NCI-H1048 (cell line): ENCODE measurements around the gene CRPPA.

Experiments used
- DNase-seq: peaks from one replicate; lab custom pipeline; 2025; lab: John Stamatoyannopoulos, UW

CRPPA gene

DNA sequence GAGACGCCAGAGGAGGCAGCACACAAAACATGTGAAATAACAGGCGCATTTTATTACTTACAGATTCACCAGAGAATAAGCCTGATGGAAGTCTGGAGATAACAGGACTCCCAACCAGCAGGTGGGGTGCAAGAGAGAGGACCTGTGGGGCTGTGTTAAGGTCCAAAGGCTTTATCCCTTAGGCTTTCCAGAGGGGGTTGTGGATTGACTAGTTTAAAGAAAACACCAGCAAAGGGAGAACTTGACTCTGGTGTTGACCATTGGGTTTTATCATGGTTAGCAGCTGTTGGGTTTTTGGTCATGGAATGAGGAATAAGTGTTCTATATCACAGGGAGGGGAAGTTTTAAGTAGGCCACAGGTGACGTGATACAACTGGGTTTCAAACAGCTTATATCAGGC is 1.6 kb upstream of the CRPPA start:
- DNase-seq, result no peak

DNA sequence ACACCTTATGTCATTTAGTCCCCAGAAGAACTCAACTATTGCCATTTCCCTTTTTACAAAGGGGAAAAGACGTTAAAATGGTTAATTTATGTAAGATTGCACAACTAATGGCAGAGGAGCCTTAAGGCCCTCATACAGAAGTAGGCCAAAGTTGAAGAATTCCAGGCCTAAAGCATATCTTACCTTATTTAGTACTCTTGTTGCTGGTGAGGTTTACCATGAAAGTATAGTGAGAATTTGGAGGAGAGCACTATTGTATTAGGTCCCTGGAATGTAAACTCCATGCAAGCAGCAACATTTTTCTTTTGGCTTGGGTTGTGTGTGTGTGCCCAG is 731 bp upstream of the CRPPA start:
- no peak for DNase-seq

DNA sequence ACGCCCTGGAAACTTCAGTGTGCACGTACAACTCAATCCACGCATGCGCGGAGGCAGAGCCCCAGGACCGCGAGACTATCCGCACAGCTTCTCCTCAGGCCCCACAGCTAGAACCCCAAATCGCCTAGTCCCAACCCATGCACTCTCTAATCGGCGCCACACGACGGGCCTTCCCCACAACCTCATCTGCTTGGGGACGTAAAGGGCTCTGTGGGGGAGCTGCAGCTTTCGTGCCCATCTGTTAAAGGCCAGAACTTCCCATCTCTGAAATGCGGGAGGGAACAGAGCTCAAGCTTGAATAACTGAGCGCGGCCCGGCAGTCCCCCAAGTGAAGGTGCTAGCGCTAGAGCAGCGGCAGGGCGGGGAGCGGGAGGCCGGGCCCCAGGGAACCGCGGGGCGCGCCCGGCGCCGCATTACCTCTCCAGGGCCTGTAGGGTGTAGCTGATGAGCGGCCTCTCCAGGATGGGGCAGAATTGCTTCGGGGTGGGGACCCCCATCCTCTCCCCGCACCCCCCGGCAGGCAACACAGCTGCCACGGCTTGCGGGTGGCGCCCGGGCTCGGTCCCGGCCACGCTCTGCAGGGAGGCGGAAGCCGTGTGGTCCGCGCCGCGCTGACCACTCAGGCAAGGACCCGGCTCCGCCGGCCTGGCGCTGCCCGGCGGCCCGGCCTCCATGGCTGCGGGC is 547 bp downstream of the CRPPA start:
- DNase-seq, result no peak

DNA sequence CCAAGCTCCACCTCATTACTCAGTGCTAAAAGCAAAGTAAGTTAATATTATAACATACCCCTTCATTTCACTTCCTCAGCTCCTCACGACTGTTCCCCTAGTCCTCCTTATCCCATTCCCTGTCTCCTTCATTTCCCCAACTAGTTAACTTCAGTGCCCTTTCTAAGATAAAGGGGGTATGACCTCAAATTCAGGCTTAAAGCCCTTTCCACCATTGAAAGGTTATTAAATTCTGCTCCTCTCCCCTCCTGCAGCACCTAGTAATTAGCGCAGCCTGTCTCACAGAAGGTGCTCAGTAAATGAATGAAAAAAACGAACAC is 1.0 kb downstream of the CRPPA start:
- no peak for DNase-seq

DNA sequence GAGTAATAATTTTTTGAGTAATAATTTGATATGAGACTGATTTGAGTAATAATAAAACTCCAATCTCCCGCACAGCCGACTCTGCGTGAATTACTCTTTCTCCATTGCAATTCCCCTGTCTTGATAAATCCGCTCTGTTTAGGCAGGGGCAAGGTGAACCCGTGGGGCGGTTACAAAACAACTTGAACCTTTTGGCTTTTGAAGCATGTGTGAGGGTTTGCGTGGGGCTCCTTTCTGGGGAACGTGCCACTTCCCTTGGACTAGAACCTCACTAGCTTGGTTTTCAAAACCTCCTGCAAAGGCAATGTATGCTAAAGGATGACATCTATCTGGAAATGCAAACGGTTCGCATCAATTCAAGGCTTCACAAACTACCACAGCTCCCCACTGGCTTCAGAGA is 1.5 kb downstream of the CRPPA start:
- no peak for DNase-seq

DNA sequence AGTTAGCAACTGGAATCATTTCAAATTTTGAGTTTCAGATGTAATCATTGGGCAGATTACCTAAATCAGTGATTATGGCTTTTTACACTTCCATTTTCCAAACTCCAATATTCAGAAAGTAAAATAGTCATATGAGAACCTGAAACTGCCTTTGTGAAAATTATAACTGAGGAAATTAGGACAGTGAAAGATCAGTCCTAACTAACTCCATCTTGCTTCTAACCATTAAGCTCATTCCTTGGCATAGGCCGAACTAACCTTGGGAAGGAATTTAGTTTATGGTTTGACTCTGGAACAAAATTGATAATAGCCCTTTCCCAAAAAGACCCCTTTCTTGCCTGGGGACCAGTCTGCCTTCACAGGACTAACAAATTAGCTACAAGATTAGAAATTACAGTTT is 2.2 kb downstream of the CRPPA start:
- no peak for DNase-seq

DNA sequence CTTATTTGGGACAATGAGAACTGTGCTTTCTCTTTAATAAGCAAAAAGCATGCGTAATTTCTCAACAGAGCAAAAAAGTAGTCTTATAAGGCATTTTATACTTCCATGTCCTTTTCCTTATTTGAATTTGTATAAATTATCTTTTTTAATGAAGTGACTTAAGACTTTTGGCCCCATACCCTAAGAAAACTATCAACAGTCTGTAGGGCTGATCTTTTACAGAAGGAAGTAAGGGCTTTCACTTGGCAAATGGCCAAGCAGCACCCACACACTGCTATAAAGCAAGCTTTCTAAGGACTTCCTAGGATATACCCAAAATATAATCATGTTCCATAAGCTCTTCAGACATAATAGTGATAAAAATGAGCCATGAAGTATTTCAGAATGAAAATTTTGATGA is 3.4 kb downstream of the CRPPA start:
- no peak for DNase-seq

DNA sequence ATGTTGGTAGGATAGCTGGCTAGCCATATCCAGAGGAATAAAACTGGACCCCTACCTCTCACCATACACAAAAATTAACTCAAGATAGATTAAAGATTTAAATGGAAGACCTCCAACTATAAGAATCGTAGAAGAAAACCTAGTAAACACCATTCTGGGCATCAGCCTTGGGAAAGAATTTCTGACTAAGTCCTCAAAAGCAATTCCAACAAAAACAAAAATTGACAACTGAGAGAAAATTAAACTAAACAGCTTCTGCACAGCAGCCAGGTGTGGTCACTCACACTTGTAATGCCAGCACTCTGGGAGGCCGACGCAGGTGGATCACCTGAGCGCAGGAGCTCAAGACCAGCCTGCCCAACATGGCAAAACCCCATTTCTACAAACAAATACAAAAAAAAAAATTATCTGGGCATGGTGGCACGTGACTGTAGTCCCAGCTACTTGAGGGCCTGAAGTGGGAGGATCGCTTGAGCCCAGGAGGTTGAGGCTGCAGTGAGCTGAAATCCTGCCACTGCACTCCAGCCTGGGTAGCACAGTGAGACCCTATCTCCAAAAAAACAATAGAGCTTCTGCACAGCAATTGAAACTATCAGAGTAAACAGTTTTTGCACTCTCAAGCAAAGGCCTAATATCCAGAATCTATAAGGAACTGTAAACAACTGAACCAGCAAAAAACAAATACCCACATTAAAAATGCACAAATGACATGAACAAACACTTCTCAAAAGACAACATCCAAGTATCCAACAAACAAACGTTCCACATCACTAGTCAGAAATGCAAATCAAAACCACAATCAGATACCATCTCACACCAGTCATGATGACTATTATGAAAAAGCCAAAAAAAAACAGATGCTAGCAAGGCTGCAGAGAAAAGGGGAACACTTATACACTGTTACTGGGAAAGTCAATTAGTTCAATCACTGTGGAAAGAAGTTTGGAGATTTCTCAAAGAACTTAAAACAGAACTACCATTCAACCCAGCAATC is 4.8 kb downstream of the CRPPA start:
- DNase-seq, result no peak

DNA sequence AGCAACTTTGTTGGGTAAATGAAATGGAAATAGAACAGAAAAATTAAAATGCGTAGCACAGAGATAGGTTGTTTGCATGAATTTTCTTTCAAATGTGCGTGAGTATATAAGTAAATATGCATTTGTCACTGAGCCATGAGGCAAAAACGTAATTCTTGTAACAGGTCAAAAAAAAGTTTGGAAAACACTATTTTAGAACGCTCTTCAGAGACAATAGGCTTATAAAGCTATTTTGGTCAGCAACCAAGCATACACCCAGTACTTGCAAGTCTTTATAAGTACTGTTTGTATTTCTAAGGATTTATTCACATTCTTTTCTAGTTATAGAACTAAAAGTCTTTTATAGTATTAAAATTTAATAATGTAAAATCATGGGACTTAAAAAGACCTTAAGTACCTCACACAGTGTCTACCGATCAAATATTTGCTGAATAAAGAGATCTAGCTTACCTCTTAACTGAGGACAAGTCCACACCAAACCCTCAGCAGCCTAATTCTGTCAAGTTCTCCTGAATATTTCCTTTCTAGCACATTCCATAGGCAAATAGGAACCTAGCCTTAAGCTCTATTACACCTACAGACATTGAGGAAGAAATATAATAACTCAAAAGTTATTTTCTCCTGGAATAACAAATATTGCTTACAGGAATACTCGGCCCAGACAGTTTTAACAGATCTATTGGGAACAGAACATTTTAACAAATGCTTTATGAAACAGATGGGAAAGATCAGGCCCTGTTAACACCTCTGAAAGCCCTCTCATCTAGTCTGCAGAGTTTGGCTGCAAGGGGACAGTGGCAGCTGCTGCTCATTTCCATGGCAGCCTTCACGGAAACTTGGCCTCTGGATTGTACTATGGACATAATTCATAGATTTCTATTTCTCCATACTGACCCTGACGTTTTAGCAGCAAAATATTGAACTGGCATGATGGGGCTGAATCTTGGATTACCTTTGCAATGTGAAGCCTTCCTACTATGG is 8.8 kb downstream of the CRPPA start:
- DNase-seq, result no peak

DNA sequence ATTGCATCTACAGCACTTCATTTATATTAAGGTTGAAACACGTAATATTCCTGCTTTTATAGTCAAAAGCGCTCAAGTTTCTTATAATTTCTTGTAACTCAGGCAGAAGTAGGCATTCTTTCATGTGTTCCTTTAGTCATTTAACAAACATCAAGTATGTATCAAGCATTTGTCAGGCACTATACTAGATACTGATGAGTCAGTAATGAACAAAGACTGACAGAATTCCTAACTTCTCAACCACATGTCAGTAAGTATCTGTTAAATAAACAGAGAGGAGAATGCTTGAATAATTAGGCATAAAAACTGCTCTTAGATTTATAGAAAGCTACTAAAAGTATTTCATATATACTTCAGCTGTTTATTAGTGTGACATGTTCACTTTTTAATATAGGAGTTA is 9.9 kb downstream of the CRPPA start:
- DNase-seq, result no peak

DNA sequence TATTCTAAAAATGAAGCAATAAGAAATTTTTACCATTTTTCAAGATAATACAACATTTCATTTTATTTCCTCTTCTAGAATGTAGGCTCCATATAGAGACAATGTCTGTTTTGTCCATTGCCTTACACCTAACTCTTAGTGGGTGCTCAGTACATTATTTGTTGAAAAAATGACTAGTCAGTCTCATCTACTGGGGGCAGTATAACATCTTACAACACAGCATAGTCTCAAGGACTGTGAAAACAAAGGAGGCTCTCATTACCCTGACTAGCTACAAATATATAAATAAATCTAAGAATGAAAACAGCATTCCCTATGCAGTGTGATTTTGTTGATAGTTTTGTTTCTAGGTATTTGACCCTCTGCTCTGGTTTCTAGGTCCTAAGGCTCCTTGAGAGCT is 11.6 kb downstream of the CRPPA start:
- no peak for DNase-seq

DNA sequence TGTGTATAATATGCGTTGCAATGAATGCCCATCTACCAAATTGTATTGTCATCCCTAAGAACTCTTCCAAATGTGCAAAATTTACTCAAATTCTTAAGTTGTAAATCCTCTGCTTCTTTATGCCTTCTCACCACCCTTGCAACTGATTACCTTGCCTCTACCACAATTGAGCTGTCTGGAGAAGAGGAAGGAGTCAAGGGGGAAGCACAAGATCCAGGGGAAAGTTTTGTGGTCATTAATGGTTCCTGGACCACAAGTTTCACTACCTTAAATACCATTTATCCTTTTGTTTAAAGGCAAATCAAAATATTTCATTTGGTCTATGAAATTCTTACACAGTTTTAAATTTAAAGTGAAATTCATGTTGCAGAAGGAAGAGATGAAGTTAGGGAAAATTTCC is 16.7 kb downstream of the CRPPA start:
- no peak for DNase-seq

DNA sequence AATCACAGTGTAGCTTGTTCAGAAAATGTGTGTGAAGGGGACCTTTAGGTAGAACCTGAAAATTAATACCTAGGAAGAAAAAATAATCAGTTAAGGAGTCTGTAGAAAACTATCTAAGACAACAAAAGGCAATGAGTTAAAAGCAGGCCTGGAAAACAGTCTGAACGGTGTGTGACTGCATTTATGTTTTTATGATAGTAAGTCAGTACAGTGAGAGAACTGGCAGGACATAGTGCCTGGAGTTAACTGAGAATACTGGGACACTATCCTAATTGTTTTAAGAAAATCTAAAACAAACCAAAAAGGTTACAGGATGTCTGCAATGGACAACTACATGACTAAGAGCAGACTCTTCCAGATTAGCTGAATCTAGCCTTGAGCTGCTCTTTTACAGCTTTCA is 17.9 kb downstream of the CRPPA start:
- no peak for DNase-seq

DNA sequence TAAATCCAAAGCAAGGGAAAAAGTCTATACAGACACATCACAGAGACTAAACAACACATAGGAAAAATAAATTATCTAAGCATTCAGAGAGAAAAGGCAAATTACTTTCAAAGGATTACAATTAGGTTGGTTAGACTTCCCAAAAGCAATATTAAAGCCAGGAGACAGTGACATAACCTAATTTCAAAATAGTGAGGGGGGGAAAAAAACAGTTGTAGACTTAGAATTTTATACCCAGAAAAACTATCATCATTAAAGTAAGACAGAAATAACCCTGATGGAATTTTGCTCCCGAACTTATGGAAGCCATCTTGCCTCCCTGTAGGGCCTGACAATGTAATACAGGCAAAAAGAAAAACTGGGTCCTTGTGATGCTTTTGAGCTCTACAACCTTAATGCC is 18.4 kb downstream of the CRPPA start:
- no peak for DNase-seq

DNA sequence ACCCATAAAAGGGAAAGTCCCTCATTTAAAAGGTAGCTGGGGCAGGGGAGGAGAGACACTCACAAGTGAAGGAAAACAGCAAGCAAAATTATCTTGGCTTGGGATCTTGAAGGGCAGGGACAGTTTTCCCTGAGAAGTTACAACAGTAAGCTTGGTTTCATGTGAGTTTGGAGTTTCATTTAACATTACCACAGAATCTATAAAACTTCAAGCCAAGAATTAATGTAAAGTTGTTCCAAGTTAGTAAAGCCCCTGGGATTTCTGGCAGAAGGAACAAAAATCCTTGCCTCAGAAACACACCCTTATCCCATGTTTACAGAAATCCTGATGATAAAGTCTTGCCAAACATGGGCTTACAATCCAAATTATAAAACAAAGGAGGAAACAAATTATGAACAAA is 19.2 kb downstream of the CRPPA start:
- no peak for DNase-seq

DNA sequence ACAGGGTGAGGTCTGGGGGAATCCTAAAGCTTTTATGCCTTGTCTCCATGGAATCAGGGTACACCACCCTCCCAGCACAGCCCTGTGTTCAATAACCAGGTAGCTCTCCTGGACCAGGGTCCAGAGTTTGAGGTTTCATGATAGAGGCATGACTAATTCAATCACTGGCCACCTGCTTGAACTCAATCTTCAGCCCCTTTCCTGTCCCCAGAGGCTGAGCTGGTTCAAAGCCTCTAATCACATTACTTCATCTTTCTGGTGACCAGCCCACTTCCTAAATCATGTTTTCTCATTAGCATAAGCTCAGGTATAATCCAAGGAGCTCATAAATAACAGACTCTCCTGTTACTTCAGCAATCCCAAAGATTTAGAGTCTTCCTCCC is 20.5 kb downstream of the CRPPA start:
- no peak for DNase-seq

DNA sequence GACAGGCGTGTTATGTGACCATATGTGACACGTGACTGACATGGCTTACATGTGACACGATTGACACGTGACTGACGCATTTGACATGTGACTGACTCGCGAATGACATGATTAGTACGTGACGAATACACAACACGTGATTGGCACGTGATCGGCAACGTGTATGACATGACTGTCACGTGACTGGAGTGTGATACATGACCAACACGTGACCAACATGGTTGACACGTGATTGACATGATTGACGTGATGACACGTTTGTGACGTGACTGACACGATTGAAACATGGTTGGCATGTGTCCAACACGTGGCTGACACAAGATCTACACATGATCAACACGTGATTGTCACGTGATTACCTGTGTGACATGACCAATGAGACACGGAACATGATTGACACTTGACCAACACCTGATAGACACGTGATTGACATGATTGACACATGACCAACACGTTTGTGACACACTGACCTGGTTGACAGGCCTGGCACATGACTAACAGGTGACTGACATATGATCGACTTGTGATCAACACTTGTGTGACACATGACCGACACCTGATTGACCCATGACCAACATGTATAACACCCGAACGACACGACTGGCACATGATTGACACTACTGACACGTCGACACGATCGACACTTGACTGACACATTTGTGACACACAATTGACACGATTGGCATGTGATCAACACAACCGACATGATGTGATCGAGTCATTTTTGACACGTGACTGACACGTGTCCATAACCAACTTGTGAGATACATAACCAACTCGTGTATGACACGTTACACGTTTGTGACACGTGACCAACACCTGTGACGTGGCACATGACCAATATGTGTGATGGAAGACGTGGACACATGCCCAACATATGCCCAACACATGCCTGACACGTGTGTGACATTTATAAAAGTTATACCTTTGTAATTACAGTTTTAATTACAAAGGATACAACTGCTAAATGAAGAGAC is 21.1 kb downstream of the CRPPA start:
- no peak for DNase-seq

DNA sequence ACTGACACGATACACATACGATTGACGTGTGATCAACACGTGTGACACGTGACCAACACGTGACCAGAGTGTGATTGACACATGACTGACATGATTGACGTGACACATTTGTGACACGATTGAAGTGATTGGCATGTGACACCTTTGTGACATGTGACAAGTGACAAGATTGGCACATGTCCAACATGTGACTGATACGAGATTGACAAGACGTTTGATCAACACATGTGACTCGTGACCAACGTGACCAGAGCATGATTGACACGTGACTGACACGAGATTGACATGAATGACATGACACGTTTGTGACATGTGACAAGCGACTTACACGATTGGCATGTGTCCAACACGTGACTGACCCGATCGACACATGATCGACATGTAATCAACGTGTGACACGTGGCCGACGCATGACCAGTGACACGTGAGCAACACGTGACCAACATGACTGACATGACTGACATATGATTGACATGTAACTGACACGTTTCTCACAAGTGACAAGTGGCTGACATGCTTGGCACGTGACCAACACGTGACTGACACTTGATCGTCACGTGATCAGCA is 22.0 kb downstream of the CRPPA start:
- DNase-seq, result no peak

DNA sequence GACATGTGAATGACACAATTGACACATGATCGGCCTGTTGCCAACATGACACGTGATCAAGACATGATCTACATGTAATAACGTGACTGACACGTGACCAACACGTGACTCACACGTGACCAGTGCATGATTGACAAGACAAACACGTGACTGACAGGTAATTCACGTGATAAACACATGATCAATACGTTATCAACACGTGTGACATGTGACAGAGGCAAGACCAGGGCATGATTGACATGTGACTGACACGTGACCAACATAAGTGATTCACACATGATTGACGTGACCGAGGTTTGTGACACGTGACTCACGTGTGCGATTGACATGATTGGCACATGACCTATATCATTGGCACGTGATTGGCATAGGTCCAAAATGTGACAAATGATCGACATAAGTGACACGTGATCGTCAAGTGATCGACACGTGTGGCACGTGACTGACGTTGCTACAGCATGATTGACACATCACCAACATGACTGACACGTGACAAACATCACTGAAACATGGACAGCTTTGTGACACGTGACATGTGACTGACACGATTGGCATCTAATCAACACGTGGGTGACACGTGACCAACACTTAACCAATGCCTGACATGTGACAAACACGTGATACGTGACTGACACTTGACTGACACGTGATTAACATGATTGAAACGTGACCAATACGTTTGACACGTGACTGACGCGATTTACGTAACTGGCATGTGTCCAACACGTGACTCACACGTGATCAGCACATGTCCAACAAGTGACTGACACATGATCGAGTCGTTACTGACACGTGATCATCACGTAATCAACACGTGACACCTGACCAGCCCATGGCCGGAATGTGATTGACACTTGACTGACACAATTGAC is 23.0 kb downstream of the CRPPA start:
- no peak for DNase-seq

DNA sequence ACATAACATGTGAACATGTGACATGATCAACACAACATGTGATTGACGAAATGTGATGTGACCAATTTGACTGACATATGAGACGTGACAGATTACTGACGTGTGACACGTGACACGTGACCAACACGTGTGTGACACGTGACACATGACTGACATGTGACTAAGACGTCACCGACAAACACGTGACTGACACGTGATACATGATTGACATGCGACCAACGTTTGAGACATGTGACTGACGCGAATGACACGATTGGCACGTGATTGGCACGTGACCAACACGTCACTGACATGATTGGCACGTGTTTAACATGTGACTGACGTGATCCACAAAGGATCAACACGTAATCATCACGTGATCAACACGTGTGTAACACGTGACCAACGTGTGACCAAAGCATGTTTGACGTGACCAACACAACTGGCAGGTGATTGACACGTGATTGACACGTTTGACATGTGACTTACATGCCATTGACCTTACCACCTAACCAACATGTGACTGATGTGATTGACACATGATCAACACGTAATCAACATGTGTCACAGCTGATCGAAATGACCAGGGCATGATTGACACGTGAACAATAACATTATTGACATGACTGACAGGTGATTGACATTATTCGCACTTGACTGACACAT is 23.7 kb downstream of the CRPPA start:
- no peak for DNase-seq
